ENCODE measurements around the gene RTTN. TPM values are rescaled to one million over a fixed set of nuclear protein-coding genes. Genes with fewer than 3 reads are reported as not detected.

The RTTN gene
- total RNA-seq, 2 donors from 2014 or later, result 22.3 to 35.4 TPM

GRCh38 chr18:70197026-70197425 is 8.5 kb downstream of the RTTN start:
- no peak overlapping the region for H3K9ac ChIP-seq (ENCODE audit: extremely low read depth, low read length, poor library complexity, severe bottlenecking)
- H3K36me3 Mint-ChIP-seq (ENCODE audit: low read depth), result peaks cover 39% of the 10 kb centered on the region
- no peak for TF ChIP-seq CTCF (conservative IDR thresholded peaks at IDR 0.05)
- H3K4me3 ChIP-seq (ENCODE audit: low read length), result no peak overlapping the region
- WGBS, 2 experiments (ENCODE audit: insufficient coverage in 1 of 2, insufficient read length in 1 of 2), result 94 to 96% methylated on average over 5 to 6 of the region's 6 CpGs
- H3K27me3 ChIP-seq (ENCODE audit: control insufficient read depth, insufficient read depth, low read length, poor library complexity, severe bottlenecking), result peaks cover 19% of the 10 kb centered on the region
- peaks cover 44% of the 10 kb centered on the region for H3K36me3 ChIP-seq (ENCODE audit: control insufficient read depth, insufficient read depth, low read length)
- peaks cover 17% of the 10 kb centered on the region for H3K4me1 Mint-ChIP-seq
- H3K4me3 Mint-ChIP-seq, result no peak overlapping the region
- H3K9me3 Mint-ChIP-seq, result no peaks in the 10 kb centered on the region
- H3K4me1 ChIP-seq (ENCODE audit: control insufficient read depth, insufficient read depth, low read length), result no peaks in the 10 kb centered on the region
- H3K27me3 Mint-ChIP-seq (ENCODE audit: insufficient read depth), result peaks cover 16% of the 10 kb centered on the region
- DNase-seq, result no peak
- no peaks in the 10 kb centered on the region for H3K9me3 ChIP-seq (ENCODE audit: control insufficient read depth, low read length)
- H3K27ac ChIP-seq (ENCODE audit: low read depth, low read length), result no peak overlapping the region
- no peak overlapping the region for H3K27ac Mint-ChIP-seq

- peaks cover 48% of the 10 kb centered on the region for H3K36me3 ChIP-seq (ENCODE audit: control insufficient read depth, insufficient read depth, low read length)
- Mint-ChIP-seq H3K36me3 (ENCODE audit: low read depth) (peaks cover 41% of the 10 kb centered on the region), H3K4me1 (peaks cover 17% of the 10 kb centered on the region), H3K9me3 (no peaks in the 10 kb centered on the region), H3K27ac (no peak overlapping the region), H3K27me3 (ENCODE audit: insufficient read depth) (peaks cover 17% of the 10 kb centered on the region), H3K4me3 (no peak overlapping the region)
- H3K9me3 ChIP-seq (ENCODE audit: control insufficient read depth, low read length), result no peaks in the 10 kb centered on the region
- H3K4me1 ChIP-seq (ENCODE audit: control insufficient read depth, insufficient read depth, low read length), result no peaks in the 10 kb centered on the region
- 74 to 86% methylated on average over 3 of the region's 5 CpGs for WGBS, 2 experiments (ENCODE audit: insufficient coverage in 1 of 2, insufficient read length in 1 of 2)
- peak overlapping the region; percentile 32 for H3K4me3 ChIP-seq (ENCODE audit: low read length)
- peaks cover 19% of the 10 kb centered on the region for H3K27me3 ChIP-seq (ENCODE audit: control insufficient read depth, insufficient read depth, low read length, poor library complexity, severe bottlenecking)
- H3K27ac ChIP-seq (ENCODE audit: low read depth, low read length), result no peak overlapping the region
- no peak overlapping the region for H3K9ac ChIP-seq (ENCODE audit: extremely low read depth, low read length, poor library complexity, severe bottlenecking)
- DNase-seq, result peak; percentile 47
- TF ChIP-seq CTCF (conservative IDR thresholded peaks at IDR 0.05), result peak; percentile 89
Observed at GRCh38 chr18:70195852-70196434, 9.5 kb downstream of the RTTN start.

GRCh38 chr18:70195014-70195614 is 10.4 kb downstream of the RTTN start:
- WGBS, 2 experiments (ENCODE audit: insufficient coverage in 1 of 2, insufficient read length in 1 of 2), result 57 to 72% methylated on average over 3 of the region's 3 CpGs

More at GRCh38 chr18:70195014-70195614, 10.4 kb downstream of the RTTN start:
- Histone ChIP-seq H3K4me1 (ENCODE audit: control insufficient read depth, insufficient read depth, low read length) (no peaks in the 10 kb centered on the region), H3K4me3 (ENCODE audit: low read length) (no peak overlapping the region), H3K9ac (ENCODE audit: extremely low read depth, low read length, poor library complexity, severe bottlenecking) (no peak overlapping the region), H3K27me3 (ENCODE audit: control insufficient read depth, insufficient read depth, low read length, poor library complexity, severe bottlenecking) (peaks cover 19% of the 10 kb centered on the region), H3K36me3 (ENCODE audit: control insufficient read depth, insufficient read depth, low read length) (peaks cover 41% of the 10 kb centered on the region), H3K9me3 (ENCODE audit: control insufficient read depth, low read length) (no peaks in the 10 kb centered on the region), H3K27ac (ENCODE audit: low read depth, low read length) (no peak overlapping the region)
- H3K27me3 Mint-ChIP-seq (ENCODE audit: insufficient read depth), result peaks cover 17% of the 10 kb centered on the region
- H3K4me1 Mint-ChIP-seq, result peaks cover 17% of the 10 kb centered on the region
- no peak overlapping the region for H3K4me3 Mint-ChIP-seq
- H3K36me3 Mint-ChIP-seq (ENCODE audit: low read depth), result peaks cover 39% of the 10 kb centered on the region
- no peaks in the 10 kb centered on the region for H3K9me3 Mint-ChIP-seq
- TF ChIP-seq CTCF (conservative IDR thresholded peaks at IDR 0.05), result no peak
- DNase-seq, result no peak
- H3K27ac Mint-ChIP-seq, result no peak overlapping the region
